IMR-90 (cell line): ENCODE results near the gene PCSK2. TPM values are rescaled to one million over a fixed set of nuclear protein-coding genes. Genes with fewer than 3 reads are reported as not detected.

Experiments
- ATAC-seq: fragments of 200-7000 bp; cut with Tn5 transposase; 2 replicates; pipeline ENCODE4 v1.9.1; 2020; ENCODE audit warnings: low read depth, mild to moderate bottlenecking, moderate library complexity
- BruUV-seq: library from RNA; stranded (reverse); fragments of 400-500 nt; replicated peaks from 2 replicates; lab custom pipeline; 2021; lab: Mats Ljungman, UMichigan
- CTCF ChIA-PET: fragments of 300-600 bp; formaldehyde crosslinking; extraction: SDS; loops from one replicate; lab custom pipeline; 2021; ENCODE audit warnings: antibody characterized with exemption; lab: Yijun Ruan, JAX
- POLR2A ChIA-PET: fragments of 300-600 bp; sonication (Branson Sonifier 250); formaldehyde crosslinking; loops from one replicate; lab custom pipeline; 2022; ENCODE audit warnings: antibody characterized with exemption; ENCODE audit not compliant: unreplicated experiment; lab: Charles Lee
- DNase-seq: peaks from one replicate; pipeline ENCODE4 v3.0.0; 2013
- H2AFZ ChIP-seq: replicated peaks from 2 replicates; pipeline ENCODE3; 2013; ENCODE audit warnings: low read length, mild to moderate bottlenecking; ENCODE audit not compliant: poor library complexity
- H2AK5ac ChIP-seq: 2 replicates; pipeline ENCODE4 v1.6.1; 2013; ENCODE audit warnings: low read depth, low read length, inconsistent platforms
- H2AK9ac ChIP-seq: replicated peaks from 2 replicates; pipeline ENCODE3; 2013; ENCODE audit warnings: mild to moderate bottlenecking, low read depth, low read length, moderate library complexity; ENCODE audit not compliant: poor library complexity
- H2BK120ac ChIP-seq: 2 replicates; pipeline ENCODE4 v1.6.1; 2013; ENCODE audit warnings: low read depth, low read length, inconsistent platforms
- H2BK15ac ChIP-seq: 3 replicates; pipeline ENCODE4 v1.6.1; 2013; ENCODE audit warnings: low read depth, low read length, inconsistent platforms
- H2BK20ac ChIP-seq: 2 replicates; pipeline ENCODE4 v1.6.1; 2013; ENCODE audit warnings: low read depth, mild to moderate bottlenecking, inconsistent platforms, low read length, moderate library complexity
- H2BK5ac ChIP-seq: 2 replicates; pipeline ENCODE4 v1.6.1; 2013; ENCODE audit warnings: mild to moderate bottlenecking, low read depth, low read length, inconsistent platforms; ENCODE audit not compliant: poor library complexity, severe bottlenecking
- H3K14ac ChIP-seq: replicated peaks from 2 replicates; pipeline ENCODE4 v1.6.1; 2013; ENCODE audit warnings: low read depth, low read length, inconsistent platforms
- H3K18ac ChIP-seq: 2 replicates; pipeline ENCODE4 v1.6.1; 2013; ENCODE audit warnings: low read depth, low read length, control low read depth
- H3K23ac ChIP-seq: 2 replicates; pipeline ENCODE4 v1.6.1; 2013; ENCODE audit warnings: low read depth, low read length, inconsistent platforms
- H3K27ac ChIP-seq: 2 replicates; pipeline ENCODE4 v1.5.1; 2013; ENCODE audit warnings: mild to moderate bottlenecking, control low read depth, low read length; ENCODE audit not compliant: insufficient read depth
- H3K27me3 ChIP-seq: 2 replicates; pipeline ENCODE4 v1.6.1; 2013; ENCODE audit warnings: low read length; ENCODE audit not compliant: control insufficient read depth, insufficient read depth
- H3K36me3 ChIP-seq: 2 replicates; pipeline ENCODE4 v1.6.1; 2013; ENCODE audit warnings: low read length, mixed read lengths; ENCODE audit not compliant: control insufficient read depth, insufficient read depth
- H3K4ac ChIP-seq: 2 replicates; pipeline ENCODE4 v1.6.1; 2013; ENCODE audit warnings: low read depth, low read length, inconsistent platforms
- H3K4me1 ChIP-seq: 2 replicates; pipeline ENCODE4 v1.6.1; 2013; ENCODE audit warnings: low read length, mixed read lengths; ENCODE audit not compliant: control insufficient read depth, insufficient read depth
- H3K4me2 ChIP-seq: 2 replicates; pipeline ENCODE4 v1.6.1; 2013; ENCODE audit warnings: low read depth, mild to moderate bottlenecking, control low read depth, low read length, moderate library complexity
- H3K4me3 ChIP-seq: 2 replicates; pipeline ENCODE4 v1.5.1; 2013; ENCODE audit warnings: low read depth, mild to moderate bottlenecking, control low read depth, low read length, moderate library complexity; ENCODE audit not compliant: insufficient read depth
- H3K56ac ChIP-seq: 2 replicates; pipeline ENCODE4 v1.6.1; 2013; ENCODE audit warnings: low read length, inconsistent platforms; ENCODE audit not compliant: insufficient read depth; ENCODE audit errors: extremely low read depth
- H3K79me1 ChIP-seq, 2 experiments: 2 replicates each; pipeline ENCODE4 v1.6.1; 2013; ENCODE audit warnings: low read length in 2 of 2, inconsistent platforms in 1 of 2, low read depth in 1 of 2
- H3K9ac ChIP-seq: 2 replicates; pipeline ENCODE4 v1.6.1; 2013; ENCODE audit warnings: low read depth, low read length, control low read depth
- H3K9me1 ChIP-seq: 2 replicates; pipeline ENCODE4 v1.6.1; 2013; ENCODE audit warnings: low read length, inconsistent platforms; ENCODE audit not compliant: insufficient read depth
- H3K9me3 ChIP-seq: 2 replicates; pipeline ENCODE4 v1.6.1; 2013; ENCODE audit warnings: low read length; ENCODE audit not compliant: control insufficient read depth, insufficient read depth
- H4K20me1 ChIP-seq: 2 replicates; pipeline ENCODE4 v1.6.1; 2013; ENCODE audit warnings: low read length, inconsistent platforms; ENCODE audit not compliant: insufficient read depth
- H4K5ac ChIP-seq: 2 replicates; pipeline ENCODE4 v1.6.1; 2013; ENCODE audit warnings: mild to moderate bottlenecking, low read depth, low read length, control low read depth
- H4K8ac ChIP-seq, 2 experiments: 2 replicates each; pipeline ENCODE4 v1.6.1; 2013; ENCODE audit warnings: low read depth in 2 of 2, low read length in 2 of 2, control low read depth in 1 of 2, inconsistent platforms in 1 of 2
- H4K91ac ChIP-seq: 2 replicates; pipeline ENCODE4 v1.6.1; 2013; ENCODE audit warnings: low read depth, low read length, inconsistent platforms; ENCODE audit not compliant: insufficient read depth
- BHLHE40 ChIP-seq: fragments of 150-350 bp; IDR thresholded peaks from 2 replicates; pipeline ENCODE4 v1.6.1; 2016; ENCODE audit warnings: mild to moderate bottlenecking, low read depth, low read length
- CEBPB ChIP-seq: IDR thresholded peaks from 2 replicates; pipeline ENCODE4 v1.6.1; 2012; ENCODE audit warnings: low read depth, low read length, improper control_type of control experiment
- CHD1 ChIP-seq: IDR thresholded peaks from 2 replicates; pipeline ENCODE4 v1.6.1; 2012; ENCODE audit warnings: low read depth, low read length, improper control_type of control experiment
- FOS ChIP-seq: fragments of 150-350 bp; IDR thresholded peaks from 2 replicates; pipeline ENCODE4 v1.6.1; 2016; ENCODE audit warnings: low read depth, low read length
- MAFK ChIP-seq: IDR thresholded peaks from 2 replicates; pipeline ENCODE4 v1.6.1; 2012; ENCODE audit warnings: low read depth, low read length, improper control_type of control experiment
- MAZ ChIP-seq: IDR thresholded peaks from 2 replicates; pipeline ENCODE4 v1.6.1; 2012; ENCODE audit warnings: low read depth, mild to moderate bottlenecking, low read length, improper control_type of control experiment, moderate library complexity, borderline replicate concordance
- MXI1 ChIP-seq: IDR thresholded peaks from 2 replicates; pipeline ENCODE4 v1.6.1; 2012; ENCODE audit warnings: low read depth, mild to moderate bottlenecking, low read length, moderate library complexity, borderline replicate concordance
- NFE2L2 ChIP-seq: fragments of 150-350 bp; IDR thresholded peaks from 2 replicates; pipeline ENCODE4 v1.6.1; 2016; ENCODE audit warnings: low read depth, mild to moderate bottlenecking, low read length
- POLR2A ChIP-seq: IDR thresholded peaks from 2 replicates; pipeline ENCODE4 v1.6.1; 2012; ENCODE audit warnings: mild to moderate bottlenecking, low read depth, low read length
- RAD21 ChIP-seq: IDR thresholded peaks from 2 replicates; pipeline ENCODE4 v1.6.1; 2012; ENCODE audit warnings: low read length, improper control_type of control experiment
- RCOR1 ChIP-seq: IDR thresholded peaks from 2 replicates; pipeline ENCODE4 v1.6.1; 2012; ENCODE audit warnings: mild to moderate bottlenecking, low read length, improper control_type of control experiment; ENCODE audit not compliant: insufficient replicate concordance
- RFX5 ChIP-seq: IDR thresholded peaks from 2 replicates; pipeline ENCODE4 v1.8.0; 2012; ENCODE audit warnings: low read depth, mild to moderate bottlenecking, low read length, moderate library complexity
- SMC3 ChIP-seq: fragments of 150-350 bp; IDR thresholded peaks from 2 replicates; pipeline ENCODE4 v1.6.1; 2016; ENCODE audit warnings: low read depth, mild to moderate bottlenecking, antibody characterized with exemption, low read length, moderate library complexity
- WGBS, 2 experiments: methylation state at CpG; one replicate each; pipeline versions ENCODE4 v1.1.5 to v1.1.7; 2013; ENCODE audit warnings: missing lambda C conversion rate in 2 of 2; ENCODE audit not compliant: insufficient read length in 1 of 2; ENCODE audit errors: extremely low coverage in 2 of 2; 5-methylcytosine and 5-hydroxymethylcytosine counted together
- dilution Hi-C: fragments of 300-500 bp; cut with HindIII; formaldehyde crosslinking; loops from one replicate; pipeline ENCODE4 v1.14.3; 2018; ENCODE audit warnings: low sequenced_read_pairs; ENCODE audit not compliant: unreplicated experiment
- in situ Hi-C: fragments of 300-500 bp; cut with MboI; formaldehyde crosslinking; loops from 3 replicates; pipeline ENCODE4 v1.14.3; 2019; ENCODE audit warnings: low sequenced_read_pairs, inconsistent platforms, mixed read lengths
- intact Hi-C: fragments of 100-400 bp; cut with micrococcal nuclease; formaldehyde crosslinking; loops from 2 replicates; pipeline ENCODE4 v1.10.0; 2022
- polyA plus RNA-seq, 3 experiments: library from polyadenylated mRNA; depleted of rRNA; stranded (reverse); fragments of >200 nt; gene quantifications; 2 replicates each; pipeline ENCODE4 v1.2.3, GENCODE V29; 2012; ENCODE audit warnings: low replicate concordance in 1 of 3
- total RNA-seq: library from RNA; depleted of rRNA; stranded (reverse); fragments of >200 nt; gene quantifications from 2 replicates; pipeline ENCODE4 v1.2.3, GENCODE V29; 2012
- TF ChIP-seq, protein P1 (sequence below): conservative IDR thresholded peaks from 2 replicates; pipeline ENCODE4 v1.5.1; 2012; ENCODE audit warnings: mild to moderate bottlenecking, low read depth, low read length, improper control_type of control experiment
- TF ChIP-seq, protein P2 (sequence below): fragments of 150-350 bp; IDR thresholded peaks from 2 replicates; pipeline ENCODE4 v1.6.1; 2016; ENCODE audit warnings: low read depth, mild to moderate bottlenecking, low read length, moderate library complexity, borderline replicate concordance
- TF ChIP-seq, protein P3 (sequence below): fragments of 150-350 bp; IDR thresholded peaks from 2 replicates; pipeline ENCODE4 v1.6.1; 2017; ENCODE audit warnings: mild to moderate bottlenecking, antibody characterized with exemption, low read length, low read depth

The PCSK2 gene
- total and polyA plus RNA-seq, 2 of the 4 experiments (the other 2 are of a cell fraction), result not detected

DNA sequence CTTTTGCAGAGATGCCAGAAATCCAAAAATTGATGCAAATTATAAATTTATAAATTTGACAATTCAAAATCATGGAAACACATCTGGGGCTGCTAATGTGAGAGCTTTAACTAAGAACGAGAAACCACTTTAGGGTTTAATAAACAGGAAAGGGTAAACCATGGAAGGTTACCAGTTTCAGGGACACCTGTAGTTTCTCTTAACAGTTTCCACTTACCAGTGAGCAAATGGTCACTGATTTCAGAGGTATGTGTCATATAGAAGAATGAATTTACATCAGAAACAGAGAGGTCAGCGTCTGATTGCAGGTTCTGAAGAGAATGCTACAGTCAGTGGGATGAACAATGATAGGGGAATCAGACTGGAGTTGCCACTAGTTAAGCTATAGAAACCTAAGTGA, 24.8 kb upstream of the PCSK2 start:
- no peak overlapping the region for H2AK9ac ChIP-seq
- no peak overlapping the region for H3K27ac ChIP-seq
- H4K5ac ChIP-seq, result no peak overlapping the region
- no peak overlapping the region for H3K56ac ChIP-seq
- no peak for TF ChIP-seq POLR2A
- no peak for TF ChIP-seq MAZ
- no peak for TF ChIP-seq BHLHE40
- TF ChIP-seq FOS, result no peak
- no peak for TF ChIP-seq SMC3
- no peak for TF ChIP-seq MAFK
- TF ChIP-seq RCOR1, result no peak
- TF ChIP-seq NFE2L2, result no peak
- TF ChIP-seq MXI1, result no peak
- TF ChIP-seq, protein P1, sequence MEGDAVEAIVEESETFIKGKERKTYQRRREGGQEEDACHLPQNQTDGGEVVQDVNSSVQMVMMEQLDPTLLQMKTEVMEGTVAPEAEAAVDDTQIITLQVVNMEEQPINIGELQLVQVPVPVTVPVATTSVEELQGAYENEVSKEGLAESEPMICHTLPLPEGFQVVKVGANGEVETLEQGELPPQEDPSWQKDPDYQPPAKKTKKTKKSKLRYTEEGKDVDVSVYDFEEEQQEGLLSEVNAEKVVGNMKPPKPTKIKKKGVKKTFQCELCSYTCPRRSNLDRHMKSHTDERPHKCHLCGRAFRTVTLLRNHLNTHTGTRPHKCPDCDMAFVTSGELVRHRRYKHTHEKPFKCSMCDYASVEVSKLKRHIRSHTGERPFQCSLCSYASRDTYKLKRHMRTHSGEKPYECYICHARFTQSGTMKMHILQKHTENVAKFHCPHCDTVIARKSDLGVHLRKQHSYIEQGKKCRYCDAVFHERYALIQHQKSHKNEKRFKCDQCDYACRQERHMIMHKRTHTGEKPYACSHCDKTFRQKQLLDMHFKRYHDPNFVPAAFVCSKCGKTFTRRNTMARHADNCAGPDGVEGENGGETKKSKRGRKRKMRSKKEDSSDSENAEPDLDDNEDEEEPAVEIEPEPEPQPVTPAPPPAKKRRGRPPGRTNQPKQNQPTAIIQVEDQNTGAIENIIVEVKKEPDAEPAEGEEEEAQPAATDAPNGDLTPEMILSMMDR, result no peak
- no peak for TF ChIP-seq RAD21
- TF ChIP-seq, protein P2, sequence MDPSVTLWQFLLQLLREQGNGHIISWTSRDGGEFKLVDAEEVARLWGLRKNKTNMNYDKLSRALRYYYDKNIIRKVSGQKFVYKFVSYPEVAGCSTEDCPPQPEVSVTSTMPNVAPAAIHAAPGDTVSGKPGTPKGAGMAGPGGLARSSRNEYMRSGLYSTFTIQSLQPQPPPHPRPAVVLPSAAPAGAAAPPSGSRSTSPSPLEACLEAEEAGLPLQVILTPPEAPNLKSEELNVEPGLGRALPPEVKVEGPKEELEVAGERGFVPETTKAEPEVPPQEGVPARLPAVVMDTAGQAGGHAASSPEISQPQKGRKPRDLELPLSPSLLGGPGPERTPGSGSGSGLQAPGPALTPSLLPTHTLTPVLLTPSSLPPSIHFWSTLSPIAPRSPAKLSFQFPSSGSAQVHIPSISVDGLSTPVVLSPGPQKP, result no peak
- TF ChIP-seq, protein P3, sequence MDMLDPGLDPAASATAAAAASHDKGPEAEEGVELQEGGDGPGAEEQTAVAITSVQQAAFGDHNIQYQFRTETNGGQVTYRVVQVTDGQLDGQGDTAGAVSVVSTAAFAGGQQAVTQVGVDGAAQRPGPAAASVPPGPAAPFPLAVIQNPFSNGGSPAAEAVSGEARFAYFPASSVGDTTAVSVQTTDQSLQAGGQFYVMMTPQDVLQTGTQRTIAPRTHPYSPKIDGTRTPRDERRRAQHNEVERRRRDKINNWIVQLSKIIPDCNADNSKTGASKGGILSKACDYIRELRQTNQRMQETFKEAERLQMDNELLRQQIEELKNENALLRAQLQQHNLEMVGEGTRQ, result no peak
- TF ChIP-seq CHD1, result no peak
- no peak for TF ChIP-seq RFX5
- no peak for TF ChIP-seq CEBPB
- H3K4me3 ChIP-seq, result no peak overlapping the region
- no peaks in the 10 kb centered on the region for H3K9me1 ChIP-seq
- no peak overlapping the region for H4K8ac ChIP-seq
- no peak for ATAC-seq
- BruUV-seq, result no TSS peak
- H2BK5ac ChIP-seq, result no peak overlapping the region
- WGBS, 2 experiments, result no CpG with 5 or more reads among the region's 2 CpGs
- no peak overlapping the region for H4K91ac ChIP-seq
- CTCF ChIA-PET, result no interaction called here
- no peak overlapping the region for H3K4me2 ChIP-seq
- no peaks in the 10 kb centered on the region for H3K79me1 ChIP-seq
- H3K23ac ChIP-seq, result no peak overlapping the region
- H2AK5ac ChIP-seq, result no peak overlapping the region
- in situ Hi-C loops, result no loop called here
- H2BK15ac ChIP-seq, result no peak overlapping the region
- H4K20me1 ChIP-seq, result no peaks in the 10 kb centered on the region
- no peak overlapping the region for H3K4ac ChIP-seq
- peaks cover 3% of the 10 kb centered on the region; the same call in 1 of the 2 replicates for H3K27me3 ChIP-seq
- no peak overlapping the region for H3K14ac ChIP-seq
- H3K9ac ChIP-seq, result no peak overlapping the region
- DNase-seq, result no peak
- H2AFZ ChIP-seq, result no peak overlapping the region
- H2BK120ac ChIP-seq, result no peak overlapping the region
- POLR2A ChIA-PET, result no interaction called here
- no peaks in the 10 kb centered on the region for H3K4me1 ChIP-seq
- no peak overlapping the region for H3K18ac ChIP-seq
- dilution Hi-C loops, result no loop called here
- H3K36me3 ChIP-seq, result no peaks in the 10 kb centered on the region
- intact Hi-C loops, result no loop called here
- H3K9me3 ChIP-seq, result no peaks in the 10 kb centered on the region
- no peak overlapping the region for H2BK20ac ChIP-seq
